GM21360 (cell line): ENCODE measurements around the gene CPLX1.
"Not testable (repeated sequence)": the region's sequence is repeated elsewhere in the genome, so short reads cannot be mapped to it uniquely, and the experiment has no call there.

Experiments
- ATAC-seq: cut with Tn5 transposase; IDR thresholded peaks from one replicate; pipeline ENCODE4 v1.9.1; 2021; ENCODE audit warnings: mild to moderate bottlenecking, moderate library complexity; ENCODE audit not compliant: unreplicated experiment

The CPLX1 gene

DNA sequence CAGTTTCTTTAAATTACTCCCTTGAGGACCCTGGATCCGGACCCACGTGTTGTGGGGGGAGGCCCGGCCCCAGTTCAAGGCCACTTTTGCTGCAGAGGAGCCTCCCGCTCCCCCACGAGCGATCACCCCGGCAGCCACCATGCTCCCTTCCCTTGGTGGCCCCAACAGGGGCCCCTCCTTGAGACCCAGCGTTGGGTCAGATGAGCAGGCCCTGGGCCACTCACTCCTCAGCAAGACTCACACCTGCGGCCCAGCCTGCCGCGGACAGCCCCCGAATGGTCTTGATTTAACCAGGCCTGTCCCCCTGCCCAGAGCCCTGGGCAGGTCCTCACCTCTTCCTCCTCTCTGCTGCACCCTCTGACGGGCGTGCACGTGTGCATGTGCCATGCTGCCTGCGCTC is 4.3 kb downstream of the CPLX1 start:
- no peak for ATAC-seq

DNA sequence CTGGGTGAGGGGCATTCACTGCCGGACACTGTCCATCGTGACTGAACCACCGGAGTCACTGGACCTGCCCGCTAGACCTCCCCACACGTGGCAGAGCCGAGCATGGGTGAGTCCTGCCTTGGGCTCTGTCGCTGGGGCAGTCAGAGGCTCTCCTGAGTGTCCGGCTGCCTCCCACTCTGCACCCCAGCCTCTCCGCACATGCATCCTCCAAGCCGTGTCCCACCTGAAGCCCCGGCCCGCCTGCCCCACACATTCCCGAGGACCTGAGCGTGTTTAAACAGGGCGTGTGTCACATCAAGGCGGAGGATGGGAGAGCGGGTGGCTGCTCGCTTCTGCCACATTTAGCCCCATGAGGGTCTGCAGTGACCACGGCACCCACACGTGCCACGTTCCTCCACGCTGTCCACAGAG is 4.7 kb downstream of the CPLX1 start:
- no peak for ATAC-seq

DNA sequence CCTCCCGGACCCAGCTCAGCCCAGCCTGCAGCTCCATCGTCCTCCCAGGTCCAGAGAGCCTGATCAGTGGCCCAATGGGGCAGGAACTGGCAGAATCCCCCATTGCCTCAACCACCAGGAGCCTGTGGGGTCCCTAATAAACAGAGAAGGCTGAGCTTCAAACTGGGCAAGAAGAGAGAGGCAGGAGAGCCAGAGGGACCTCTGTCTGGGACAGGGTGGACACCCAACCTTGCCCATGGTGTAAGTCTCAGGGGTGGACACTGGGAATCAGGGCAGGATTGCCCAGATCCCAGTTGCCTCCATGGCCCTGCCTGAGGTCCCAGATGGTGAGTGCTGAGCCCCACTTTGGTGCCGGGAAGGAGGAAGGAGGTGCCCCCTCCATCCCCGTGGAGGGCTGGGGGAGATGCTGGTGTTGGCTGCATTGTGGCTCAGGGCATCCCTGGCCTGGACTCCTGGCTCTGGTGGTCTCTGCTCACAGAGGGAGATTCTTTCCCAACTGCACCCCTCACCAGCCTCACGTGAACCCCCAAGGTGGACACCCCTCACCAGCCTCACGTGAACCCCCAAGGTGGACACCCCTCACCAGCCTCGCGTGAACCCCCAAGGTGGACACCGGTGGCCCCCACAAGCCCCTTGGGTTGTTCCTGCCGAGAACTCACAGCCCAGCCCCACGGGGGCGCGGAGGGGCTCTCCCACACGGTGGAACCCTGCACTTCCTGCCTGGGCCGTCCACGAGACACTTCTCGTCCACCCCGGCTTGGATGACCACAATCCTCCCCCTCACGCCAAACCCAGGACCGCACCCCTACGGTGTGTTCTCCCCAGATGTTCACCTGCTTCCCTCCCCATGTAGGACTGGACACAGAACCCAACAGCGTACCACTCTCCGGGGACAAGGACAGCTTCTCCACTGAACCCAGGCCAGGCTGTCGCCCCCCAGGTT is 5.4 kb downstream of the CPLX1 start:
- ATAC-seq: no peak

DNA sequence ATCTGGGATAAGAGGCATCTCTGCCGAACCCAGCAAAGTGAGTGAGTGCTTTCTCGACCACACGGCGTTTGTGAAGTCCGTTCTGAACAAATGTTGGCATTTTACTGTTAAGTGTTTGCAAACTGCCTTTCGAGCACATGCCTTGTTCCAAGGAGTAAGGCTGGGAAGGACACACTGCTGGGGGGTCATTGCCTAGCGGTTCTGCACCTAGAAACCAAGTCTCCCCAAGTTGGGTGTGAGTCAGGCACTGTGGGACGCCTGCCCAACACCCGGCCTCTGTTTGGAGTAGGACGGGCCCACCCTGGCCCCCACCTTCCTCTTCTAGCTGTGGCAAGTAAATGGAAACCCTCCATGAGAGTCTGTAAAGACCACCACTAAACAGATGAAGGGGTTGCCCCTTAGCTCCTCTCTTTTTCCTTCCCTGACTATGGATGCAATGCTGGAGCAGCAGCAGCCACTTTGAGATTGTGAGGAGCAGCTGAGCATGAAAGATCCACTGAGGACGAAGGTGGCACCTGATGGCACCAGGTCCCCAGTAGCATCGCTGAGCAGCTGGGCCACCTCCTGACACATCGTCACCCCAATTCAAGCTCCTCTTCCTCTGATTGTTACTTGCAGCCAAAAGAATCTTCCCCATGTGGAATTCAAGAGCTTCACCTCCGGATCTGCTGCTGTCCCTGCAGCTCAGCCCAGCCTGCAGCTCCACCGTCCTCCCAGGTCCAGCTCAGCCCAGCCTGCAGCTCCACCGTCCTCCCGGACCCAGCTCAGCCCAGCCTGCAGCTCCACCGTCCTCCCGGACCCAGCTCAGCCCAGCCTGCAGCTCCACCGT is 6.3 kb downstream of the CPLX1 start:
- no peak for ATAC-seq

DNA sequence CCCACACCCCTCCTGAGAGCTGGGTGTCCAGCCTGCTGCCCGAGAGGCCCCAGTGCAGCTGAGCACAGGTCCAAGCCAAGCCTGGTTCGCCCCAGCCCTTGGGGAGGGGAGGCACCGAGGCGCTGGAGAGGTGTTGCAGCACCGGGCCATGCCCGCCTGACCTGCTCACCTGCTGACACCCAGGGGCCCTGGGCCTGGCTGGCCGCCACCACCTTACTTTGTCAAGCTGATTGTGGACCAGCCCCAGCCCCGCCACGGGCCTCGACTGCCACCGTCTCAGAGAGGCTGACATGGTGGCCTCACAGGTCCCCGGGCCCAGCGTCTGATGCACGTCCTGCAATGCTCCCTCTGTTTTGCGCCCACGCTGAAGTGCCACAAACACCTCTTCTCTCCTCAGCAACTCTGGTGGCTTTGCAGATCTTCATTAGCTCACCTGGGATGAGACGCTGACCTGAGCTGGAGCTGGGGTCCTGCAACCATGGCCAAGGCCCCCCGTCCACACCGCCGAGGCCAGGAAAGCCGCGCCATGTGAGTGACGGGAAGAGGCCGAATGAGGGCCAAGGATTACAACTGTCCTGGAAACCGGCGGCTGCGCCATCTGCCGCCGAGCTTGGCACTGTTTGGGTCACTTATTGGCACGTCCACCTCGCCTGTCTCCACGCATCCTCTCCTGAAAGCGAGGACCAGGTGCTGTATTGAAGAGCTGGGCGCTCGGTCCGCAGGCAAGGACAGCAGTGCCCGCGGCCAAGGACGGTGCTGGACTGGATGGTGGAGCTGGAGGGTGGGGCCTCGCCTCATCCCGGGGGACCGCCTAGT is 7.6 kb downstream of the CPLX1 start:
- no peak for ATAC-seq

DNA sequence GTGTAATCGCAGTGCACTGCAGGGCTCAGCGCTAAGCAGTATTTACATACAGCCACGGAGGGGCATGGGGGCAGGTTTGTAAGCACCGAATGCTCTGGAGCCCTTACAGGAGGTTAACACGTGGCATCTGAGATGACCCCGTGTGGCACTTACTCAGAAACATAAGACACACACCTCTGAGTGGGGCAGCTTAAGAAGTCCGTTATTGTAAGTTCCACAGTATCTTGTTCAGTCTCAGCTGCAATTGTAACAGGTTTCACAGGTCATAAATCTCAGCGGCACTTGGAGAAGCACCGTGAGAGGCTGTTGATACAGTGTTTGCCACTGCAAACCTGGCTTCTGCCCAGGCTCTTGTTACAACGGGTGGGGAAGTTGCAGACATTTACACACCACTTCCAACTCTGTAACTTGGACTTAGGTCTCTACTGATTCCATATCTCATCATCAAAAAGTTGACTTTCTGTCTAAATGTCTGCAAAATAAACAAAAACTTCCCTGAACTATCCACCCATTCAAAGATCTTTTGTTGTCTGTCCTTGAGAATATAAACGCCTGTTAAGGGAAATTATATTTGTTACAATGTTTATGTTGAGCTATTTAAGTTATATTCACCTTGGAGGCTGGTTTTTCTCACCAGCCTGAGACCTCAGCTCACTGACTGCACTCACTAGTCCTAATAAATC is 10.3 kb downstream of the CPLX1 start:
- ATAC-seq: no peak

DNA sequence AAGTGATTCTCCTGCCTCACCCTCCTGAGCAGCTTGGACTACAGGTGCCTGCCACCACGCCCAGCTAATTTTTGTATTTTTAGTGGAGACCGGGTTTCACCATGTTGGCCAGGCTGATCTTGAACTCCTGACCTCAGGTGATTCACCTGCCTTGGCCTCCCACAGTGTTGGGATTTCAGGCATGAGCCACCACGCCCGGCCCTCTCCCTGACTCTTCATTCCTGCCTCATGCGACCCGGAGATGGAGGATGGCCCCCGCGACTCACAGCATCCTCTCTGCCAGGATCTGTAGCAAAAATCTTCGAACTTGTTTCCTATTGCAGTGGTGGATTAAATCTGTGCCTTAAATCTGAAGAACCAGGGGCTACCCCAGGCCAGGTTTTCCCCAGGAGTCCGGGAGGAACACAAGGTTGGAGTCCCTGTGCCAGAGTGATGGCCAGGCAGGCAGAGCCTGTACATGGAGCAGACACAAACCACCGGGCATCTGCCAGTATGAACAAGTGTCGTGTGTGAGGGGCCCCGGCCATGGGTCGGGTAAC is 11.5 kb downstream of the CPLX1 start:
- ATAC-seq: no peak

DNA sequence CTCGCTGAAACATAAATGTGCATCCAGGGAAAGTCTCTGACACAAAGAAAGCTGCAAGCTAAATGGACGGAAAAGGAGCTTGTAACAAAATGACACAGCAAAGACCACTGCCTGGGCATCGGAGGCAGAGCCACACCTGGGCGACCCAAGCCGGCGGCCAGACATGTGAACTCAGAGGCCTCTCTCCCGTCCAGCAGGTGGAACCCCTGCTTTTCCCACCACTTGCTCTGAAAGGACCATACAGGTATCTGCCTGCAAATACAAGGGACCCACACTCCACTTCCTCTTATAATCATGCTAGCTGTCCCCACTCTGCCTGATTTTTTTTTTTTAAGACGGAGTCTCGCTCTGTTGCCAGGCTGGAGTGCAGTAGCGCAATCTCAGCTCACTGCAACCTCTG is 12.0 kb downstream of the CPLX1 start:
- ATAC-seq: no peak

DNA sequence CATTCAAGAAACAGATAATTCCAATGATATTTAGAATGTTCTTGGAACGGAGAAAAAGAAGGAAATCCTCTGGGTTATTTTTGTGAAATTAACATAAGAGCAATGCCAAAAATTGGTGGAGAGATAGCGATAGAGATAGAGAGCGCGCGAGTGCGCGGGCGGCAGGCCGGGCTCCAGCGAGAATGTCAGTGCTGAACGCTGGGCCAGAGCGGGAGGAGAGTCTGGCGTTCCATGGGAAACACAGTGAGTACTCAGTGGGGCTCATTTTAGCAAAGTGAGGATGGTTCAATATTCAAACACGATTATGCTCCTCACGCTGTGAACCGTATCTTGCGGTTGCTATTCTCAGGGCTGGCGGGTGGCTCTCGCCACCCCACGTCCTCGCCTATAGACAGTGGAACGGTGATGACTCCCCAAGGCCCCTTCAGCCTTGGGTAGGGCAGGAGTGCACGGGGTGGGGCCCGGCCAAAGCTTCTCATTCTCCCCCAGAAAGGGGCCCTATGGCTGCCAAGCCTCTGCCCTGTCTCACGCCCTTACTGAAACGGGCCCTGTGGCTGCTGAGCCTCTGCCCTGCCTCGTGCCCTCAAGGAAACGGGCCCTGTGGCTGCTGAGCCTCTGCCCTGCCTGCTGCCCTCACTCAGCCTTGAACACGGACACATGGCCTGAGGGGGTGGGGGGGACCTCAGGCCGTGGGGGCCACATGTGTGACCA is 16.9 kb downstream of the CPLX1 start:
- no peak for ATAC-seq

DNA sequence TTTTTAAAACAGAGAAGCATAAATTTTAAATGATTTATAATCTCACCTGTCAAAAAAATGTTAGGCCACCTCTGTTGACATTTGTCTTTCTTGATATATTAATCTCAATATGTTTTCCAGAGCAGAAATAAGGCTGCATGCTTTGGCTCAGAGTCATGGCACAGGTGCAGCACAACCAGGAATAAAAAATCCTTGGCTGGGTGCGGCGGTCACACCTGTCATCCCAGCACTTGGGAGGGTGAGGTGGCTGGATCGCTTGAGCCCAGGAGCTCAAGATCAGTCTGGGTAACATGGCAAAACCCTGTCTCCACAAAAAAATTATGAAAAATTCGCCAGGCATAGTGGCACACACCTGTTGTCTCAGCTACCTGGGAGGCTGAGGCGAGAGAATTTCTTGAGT is 18.1 kb downstream of the CPLX1 start:
- no peak for ATAC-seq

DNA sequence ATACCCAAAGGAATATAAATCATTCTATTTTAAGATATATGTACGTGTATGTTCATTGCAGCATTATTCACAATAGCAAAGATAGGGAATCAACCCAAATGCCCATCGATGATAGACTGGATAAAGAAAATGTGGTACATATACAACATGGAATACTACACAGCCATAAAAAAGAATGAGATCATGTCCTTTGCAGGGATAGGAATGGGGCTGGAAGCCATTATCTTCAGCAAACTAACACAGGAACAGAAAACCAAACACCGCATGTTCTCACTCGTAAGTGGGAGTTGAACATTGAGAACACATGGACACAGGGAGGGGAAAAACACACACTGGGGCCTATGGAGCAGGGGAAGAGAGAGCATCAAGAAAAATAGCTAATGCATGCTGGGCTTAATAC is 18.9 kb downstream of the CPLX1 start:
- not testable (repeated sequence) for ATAC-seq

DNA sequence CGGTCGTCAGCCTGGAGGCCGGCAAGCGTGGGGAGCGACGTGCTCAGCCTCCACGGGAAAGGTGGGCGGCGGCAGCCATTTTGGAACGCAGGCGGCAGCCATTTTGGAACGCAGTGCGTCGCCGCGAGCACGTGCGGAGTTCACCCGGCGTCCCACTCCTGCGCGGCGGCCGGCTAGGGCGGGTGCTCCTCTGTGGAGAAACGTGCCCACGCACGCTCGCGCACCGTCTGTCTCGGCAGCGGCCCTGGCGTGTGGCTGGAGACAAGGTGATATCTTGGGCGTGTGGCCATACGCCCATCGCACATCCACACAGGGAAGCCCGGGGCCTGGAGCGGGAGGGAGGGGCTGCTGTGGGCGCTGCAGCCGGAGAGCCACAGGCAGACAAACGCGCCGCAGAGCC is 21.1 kb downstream of the CPLX1 start:
- no peak for ATAC-seq

DNA sequence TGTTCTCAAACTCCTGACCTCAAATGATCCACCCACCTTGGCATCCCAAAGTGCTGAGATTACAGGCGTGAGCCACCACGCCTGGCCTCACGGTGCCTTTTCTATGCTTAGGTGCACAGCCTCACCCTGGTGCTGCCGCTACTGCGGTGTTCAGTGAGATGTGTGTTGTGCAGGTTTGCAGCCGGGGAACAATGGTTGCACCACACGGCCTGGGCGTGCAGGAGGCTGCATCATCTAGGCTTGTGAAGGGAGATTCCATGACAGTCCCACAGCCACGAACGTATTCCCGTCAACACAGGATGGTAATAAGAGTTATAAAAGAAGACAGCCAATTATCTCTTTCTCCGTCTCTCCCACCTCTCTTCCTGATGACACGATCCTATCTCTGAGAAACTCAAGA is 22.0 kb downstream of the CPLX1 start:
- ATAC-seq: no peak

DNA sequence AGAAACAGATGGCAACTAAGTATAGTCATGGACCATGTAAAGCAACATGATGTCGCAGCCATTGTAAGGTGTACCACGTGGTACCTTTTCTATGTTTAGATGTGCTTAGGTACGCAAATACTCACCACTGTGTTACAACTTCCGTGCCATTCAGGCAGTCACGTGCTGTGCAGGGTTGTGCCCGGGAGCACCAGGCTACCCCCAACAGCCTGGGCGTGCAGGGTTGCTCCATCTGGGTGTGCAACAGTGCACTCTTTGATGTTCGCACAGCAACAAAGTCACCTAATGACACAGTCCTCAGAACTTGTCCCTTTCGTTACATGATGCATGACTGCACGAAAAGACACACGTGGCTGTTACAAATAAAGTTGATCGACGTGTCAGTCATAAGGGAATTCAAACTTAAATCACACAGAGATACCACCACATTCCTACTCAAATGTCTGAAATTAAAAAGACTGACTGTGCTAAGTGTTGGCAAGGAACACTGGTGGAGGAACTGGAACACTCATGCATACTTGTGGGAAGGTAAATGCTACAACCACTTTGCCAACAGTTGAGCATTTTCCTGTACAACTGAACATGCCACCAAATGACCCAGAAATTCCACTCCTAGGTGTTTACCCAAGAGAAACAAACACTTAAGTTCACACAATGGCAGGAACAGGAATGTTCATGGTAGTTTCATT is 24.3 kb downstream of the CPLX1 start:
- ATAC-seq: no peak

DNA sequence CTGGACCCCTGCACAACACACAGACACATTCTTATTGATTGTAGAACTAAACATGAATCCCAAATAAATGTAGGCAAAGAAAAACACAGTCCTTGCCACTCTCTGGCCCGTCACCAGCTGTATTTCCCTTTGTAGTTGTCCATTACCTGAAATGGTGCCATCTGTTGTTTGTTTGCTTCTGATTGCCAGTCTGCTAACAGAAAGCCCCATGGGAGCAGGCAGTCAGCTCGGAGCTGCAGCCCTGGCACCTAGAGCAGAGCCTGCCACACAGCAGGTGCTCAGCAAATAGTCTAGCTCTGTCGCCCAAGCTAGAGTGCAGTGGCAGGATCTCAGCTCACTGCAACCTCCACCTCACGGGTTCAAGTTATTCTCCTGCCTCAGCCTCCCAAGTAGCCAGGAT is 28.9 kb downstream of the CPLX1 start:
- ATAC-seq: no peak

DNA sequence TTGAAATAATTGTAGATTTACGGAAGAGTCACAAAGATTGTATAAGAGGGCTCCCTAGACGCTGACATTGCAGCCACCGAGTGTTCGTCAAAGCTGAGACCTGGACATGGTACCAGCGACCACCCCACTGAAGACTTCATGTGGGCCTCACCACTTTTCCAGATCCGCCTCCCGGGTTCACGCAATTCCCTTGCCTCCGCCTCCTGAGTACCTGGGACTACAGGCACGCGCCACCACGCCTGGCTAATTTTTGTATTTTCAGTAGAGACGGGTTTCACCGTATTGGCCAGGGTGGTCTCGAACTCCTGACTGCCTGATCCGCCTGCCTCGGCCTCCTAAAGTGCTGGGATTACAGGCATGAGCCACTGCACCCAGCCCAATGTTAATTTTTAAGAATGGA is 29.7 kb downstream of the CPLX1 start:
- no peak for ATAC-seq

DNA sequence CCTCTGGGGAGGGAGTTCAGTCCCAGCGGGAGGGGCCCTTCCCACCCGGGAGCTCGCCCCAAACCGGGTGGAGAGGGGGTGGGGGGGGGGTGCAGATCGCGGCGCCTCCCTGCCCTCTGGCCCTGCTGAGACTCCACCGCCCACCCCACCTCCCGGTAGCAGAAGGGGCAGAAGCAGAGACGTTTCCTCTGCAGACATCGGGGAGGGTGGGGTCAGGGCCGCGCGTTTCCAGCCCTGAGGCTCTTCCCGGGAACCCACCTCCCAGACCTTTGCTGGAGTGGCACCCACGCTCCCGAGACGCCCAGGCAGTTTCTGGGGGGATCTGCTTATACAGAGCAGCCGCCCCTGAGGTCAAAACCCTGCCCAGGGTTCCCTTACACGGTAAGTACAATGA is 30.2 kb downstream of the CPLX1 start:
- ATAC-seq: no peak

DNA sequence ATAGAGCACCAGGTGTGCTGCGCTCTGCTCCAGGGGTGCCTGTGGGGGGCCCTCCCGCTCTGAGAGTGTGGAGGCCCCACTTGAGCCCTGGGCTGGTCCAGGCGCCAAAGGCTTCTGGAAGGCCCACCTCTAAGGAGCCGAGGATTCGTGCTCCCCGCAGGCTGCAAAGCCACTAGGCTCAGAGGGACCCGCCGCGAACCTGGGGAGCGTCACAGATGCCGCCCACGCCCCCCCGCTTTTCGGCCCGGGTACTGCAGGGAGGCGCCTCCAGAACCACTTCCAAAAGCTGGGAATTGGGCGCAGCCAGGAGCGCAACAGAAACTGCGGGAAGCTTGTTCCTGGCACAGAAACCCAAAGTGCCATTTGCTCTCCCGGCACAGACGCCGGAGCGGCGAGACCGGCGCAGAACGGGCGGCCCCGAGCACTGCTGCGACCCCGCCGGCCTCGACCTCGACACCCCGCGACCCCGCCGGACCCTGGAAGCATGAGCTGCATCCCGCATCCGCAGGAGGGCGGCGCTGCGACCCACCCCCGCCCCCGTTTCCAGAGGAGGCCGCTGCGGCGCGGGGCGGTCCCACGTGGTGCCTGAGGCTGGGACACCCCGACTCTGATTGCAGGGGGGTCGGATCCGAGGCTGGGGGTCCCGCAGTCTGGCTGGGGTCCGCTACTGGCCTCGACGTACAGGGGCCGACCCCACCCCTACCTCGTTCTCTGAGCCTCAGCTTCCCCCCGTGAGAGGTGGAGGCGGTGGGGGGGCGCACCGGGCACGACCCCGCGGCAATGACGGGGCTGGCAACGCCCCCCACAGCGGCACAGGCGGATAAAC is 30.8 kb downstream of the CPLX1 start:
- ATAC-seq: no peak
